Hindlimb muscle (tissue), 1 donor: ENCODE data around the gene LBHD1. TPM values are rescaled to one million over a fixed set of nuclear protein-coding genes. Genes with fewer than 3 reads are reported as not detected.
"Not testable (repeated sequence)": the region's sequence is repeated elsewhere in the genome, so short reads cannot be mapped to it uniquely, and the experiment has no call there.

Source experiments
- DNase-seq: peaks from one replicate; pipeline ENCODE4 v3.0.0-alpha.2; 2013
- polyA plus RNA-seq: library from polyadenylated mRNA; unstranded; fragments of 120-200 nt; gene quantifications from one replicate; pipeline ENCODE4 v1.2.1, GENCODE V29; 2013; ENCODE audit not compliant: insufficient read length

LBHD1 gene
- polyA plus RNA-seq, 1 donor = 7.1 TPM

DNA sequence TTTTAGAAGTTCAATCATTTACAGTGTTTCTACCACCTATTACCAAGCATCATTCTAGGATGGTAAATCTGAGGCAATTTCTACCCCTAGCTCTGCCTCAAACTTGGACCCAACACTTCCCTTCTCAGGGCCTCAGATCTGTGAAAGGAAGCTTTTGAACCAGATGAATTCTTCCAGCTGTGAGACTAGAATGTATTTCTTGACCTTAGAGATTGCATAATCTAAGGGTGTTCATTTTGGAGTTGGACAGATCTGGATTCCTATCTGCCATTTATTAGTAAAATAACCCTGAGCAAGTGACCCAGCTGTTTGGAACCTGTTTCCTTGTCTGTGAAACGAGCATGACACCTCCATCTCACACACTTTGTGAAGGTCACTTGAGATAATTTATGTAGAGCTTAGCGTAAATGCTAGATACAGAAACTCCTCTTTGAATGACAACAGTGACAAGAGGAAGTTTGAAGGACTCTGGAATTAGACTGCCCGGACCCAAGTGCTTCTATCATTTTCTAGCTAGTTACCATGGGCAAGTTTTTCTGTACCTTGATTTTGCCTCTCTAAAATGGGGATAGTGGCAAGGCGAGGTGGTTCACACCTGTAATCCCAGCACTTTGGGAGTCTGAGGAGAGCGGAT, 15.2 kb downstream of the LBHD1 start:
- DNase-seq = no peak

DNA sequence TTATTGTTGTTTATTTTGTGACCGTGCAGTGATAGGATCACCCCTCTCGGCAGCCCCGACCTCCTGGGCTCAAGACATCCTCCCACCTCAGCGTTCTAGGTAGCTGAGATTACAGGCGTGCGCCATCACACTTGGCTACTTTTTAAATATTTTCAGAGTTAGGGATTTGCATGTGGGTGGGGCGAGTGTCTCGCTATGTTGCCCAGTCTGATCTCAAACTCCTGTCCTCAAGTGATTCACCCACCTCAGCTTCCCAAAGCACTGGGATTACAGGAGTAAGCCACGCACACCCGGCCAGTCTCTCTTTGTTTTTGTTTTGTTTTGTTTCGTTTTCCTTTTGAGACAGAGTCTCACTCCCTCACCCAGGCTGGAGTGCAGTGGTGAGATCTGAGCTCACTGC, 17.8 kb downstream of the LBHD1 start:
- no peak for DNase-seq

DNA sequence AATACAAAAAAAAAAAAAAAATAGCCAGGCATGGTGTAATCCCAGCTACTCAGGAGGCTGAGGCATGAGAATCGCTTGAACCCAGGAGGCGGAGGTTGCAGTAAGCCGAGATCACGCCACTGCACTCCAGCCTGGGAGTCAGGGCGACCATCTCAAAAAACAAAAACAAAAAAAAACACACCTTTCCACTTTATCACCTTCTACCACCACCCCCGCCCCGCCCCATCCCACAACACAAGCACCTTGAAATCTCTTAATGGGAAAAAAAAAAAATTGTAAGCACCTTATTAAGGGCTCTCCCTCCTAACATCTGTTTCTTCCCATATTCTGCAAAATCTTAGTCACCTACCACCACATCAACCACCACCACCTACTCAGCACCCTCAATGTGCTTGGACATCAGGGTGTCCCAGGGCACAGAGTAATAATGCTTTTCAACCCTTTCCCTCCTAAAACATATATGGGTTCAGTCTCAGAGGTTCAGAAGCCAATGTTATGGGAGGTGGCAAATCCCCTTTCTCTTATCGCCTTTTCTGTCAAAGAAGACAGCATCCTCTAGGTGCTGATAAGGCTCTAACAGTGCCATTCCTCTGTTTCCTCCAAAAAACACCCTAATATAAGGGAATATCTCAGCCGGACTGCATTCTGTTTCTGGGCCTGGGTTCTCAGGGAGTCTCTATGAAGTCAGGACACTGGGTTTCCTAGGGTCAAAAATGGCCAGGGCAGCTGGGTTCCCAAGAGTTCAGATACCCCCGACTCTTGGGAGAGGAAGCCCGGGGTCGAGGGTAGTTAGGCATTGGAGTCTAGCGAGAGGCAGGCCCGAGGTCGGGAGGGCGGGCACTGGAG, 19.7 kb downstream of the LBHD1 start:
- no peak for DNase-seq

DNA sequence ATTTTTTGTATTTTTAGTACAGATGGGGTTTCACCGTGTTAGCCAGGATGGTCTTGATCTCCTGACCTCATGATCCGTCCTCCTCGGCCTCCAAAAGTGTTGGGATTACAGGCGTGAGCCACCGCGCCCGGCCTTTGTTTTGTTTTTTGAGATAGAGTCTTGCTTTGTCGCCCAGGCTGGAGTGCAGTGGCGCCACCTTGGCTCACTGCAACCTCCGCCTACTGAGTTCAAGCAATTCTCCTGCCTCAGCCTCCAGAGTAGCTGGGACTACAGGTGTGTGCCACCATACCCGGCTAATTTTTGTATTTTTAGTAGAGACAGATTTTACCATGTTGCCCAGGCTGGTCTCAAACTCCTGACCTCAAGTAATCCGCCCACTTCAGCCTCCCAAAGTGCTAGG, 21.8 kb downstream of the LBHD1 start:
- DNase-seq = not testable (repeated sequence)

DNA sequence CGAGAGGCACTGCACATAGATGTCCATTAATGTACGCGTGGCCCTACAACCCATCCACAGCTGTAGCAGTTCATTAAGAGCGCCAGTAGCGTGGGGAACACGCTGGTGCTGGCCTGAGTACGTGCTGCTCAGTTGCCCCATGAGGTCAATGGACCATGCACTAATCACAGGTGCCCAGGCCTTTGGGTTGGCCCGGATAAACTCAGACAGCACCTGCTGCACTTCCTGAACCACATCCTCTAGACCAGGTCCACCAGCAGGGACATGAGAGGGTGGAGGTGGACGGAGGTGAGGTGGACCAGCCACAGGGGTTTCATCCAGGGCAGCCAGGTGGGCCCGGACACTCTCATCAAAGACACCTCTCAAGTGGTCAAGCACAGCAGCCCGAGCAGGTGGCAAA, 22.6 kb downstream of the LBHD1 start:
- DNase-seq = no peak

DNA sequence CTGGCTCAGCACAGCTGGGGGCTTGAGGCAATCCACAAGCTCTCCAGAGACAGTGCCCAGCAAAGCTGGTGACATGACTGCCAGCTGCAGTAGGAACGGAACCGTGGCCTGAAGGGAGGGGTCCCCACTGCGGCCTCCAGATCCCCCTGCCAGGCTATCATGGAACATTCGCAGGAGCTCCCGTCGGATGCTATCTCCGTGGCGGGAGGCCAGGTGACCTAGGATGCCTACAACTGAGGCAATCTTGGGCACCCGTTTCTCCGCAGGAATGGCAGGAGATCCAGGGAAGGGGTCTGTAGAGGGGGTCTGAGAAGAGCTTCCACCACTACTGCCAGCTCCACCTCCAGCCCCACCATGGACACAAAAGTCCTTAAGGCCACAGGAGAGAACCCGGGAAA, 23.1 kb downstream of the LBHD1 start:
- no peak for DNase-seq

DNA sequence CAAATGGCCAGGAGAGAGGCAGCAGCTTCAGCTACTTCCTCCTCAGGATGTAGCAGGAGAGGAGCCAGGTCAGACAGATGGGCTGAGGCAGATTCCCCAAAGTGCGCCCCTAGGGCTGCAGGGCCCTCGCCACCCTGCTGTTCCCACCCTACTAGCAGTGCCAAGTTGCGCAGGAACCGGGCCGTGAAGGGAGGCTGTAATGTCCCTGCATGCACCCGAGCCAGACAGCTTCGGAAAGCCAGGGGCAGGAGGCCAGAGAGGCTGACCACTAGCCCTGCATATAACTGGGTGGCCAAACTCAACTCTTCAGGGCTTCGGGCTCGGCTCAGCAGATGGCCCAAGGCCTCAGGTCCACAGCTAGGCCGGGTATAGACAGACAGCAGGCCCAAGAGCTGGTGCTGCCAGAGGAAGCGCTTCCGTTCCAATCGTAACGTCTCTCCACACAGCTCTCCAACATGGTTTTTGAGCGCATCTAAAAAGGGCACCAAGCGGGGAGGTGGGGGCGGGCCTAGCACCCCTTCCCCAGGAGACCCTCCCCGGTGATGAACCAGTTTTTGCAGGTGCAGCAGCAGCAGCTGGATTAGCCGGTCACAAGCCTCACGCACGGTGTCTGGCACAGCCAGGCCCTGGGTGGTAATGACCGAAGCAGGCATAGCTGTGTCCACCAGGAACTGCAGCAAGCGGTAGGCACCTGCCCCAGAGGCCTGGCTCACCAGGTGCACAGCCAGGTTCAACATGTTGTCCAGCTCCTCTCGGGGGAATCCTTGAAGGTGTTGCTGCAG, 23.7 kb downstream of the LBHD1 start:
- DNase-seq = no peak

DNA sequence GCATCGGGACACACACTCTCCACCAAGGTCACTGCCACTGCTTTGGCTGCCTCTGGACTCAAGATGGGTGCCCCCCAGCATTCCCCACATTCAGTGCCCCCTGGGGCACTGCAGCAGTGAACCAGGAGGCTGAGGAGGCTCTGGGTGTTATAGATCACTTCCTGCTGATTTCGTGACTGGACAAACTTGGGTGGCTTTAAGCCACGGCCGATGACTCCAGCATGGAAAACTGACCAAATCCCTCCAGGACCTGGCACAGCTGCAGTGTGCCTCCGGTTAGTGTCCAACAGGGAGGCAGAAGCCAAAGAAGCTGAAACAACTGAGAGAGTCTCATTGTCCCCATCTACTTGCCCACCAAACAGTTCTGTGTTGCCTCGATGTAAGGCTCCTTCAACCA, 24.5 kb downstream of the LBHD1 start:
- DNase-seq = no peak

DNA sequence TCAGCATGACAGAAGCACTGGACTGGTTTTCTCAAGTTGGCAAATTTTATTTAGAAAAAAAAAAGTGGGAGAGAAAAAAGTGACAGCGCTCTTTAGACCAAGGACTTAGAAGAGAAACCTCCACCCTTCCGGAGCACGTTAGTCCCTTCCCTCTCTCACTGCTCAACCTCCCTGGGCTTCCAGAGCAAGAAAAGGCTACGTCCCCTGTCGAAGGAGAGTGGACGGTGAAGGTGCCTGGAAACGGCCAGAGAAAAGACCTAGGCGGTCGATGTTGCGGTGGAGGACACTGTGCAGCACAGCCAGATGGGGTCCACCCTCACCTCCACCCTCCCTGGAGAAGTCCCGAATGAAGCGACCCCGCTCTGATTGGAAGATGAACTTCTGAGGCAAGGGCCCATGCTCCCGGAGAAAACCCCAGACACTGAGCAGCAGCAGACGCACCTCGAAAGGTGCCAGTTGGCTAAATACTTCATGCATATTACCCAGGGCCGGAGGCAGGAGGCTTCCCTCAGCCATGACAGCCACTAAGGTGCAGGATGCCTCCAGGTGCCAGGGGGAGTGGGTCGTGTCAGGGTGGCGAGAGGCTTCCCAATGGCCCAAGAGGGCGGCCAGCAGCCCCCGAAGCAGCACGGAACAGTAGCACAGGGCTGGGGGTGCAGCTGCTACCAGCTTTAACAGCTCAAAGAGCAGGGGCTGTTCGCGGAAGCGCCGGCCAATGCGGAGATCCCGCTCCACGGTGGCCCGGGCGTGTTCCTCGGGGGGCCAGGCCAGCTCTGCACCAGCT, 25.1 kb downstream of the LBHD1 start:
- no peak for DNase-seq

DNA sequence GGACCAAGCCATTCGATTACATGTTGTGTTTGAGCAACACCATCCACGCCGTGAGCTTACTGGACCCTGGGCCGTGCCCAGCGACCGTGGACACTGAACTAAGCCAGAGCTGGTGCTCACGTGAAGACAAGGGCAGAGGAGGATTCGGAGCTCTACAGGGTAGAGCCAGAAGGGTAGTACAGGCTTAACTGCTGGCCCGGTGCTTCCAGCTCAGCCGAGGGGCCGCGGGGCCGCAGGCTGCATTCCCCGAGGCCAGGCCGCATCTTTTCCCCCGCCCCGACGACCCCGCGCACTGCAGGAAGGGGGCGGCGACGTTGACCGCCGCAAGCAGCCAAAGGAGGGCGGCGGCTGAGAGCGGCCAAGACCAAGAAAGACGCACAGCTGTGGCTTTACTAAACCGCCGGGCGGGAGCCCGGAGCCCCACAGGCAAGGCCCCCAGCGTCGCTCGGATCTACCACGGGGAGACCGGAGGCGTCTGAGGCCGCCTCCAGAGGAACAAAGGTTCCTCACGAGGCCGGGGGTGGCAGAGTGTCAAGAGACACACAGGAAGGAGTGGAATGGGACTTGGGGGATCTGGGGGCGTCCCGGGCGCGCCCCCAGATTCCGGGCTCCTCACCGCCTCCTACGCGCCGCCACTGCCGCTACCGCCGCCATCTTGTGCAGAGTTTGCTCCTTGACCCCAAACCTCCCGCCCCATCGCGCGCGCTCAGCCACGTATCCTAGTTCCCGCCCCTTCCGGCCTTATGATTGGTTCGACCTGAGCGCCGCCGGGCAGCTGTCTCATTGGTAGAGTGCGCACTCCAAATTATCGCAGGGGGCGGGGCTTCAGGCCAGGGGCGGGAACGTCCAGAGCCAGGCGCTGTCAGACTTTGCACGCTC, 25.9 kb downstream of the LBHD1 start, which contains the start of gene GANAB:
GANAB (minus strand) TSS at position 668 of the 879 bp plus-strand sequence; CDS start at position 654, 14 bp downstream.
- DNase-seq = peak; percentile 98

DNA sequence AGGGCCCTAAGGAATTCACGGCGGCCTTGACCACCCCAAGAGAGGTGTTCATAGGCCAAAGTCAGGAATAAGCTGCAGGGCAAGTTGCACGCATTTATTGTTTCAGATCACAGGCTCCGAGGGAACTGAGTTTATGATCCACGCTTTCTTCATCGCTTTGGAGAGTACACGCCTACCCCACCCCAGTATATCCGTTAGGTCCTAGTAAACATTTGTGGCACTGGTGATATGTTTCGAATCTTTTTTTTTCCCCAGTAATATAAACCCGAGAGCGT, 26.5 kb downstream of the LBHD1 start:
- DNase-seq = no peak

DNA sequence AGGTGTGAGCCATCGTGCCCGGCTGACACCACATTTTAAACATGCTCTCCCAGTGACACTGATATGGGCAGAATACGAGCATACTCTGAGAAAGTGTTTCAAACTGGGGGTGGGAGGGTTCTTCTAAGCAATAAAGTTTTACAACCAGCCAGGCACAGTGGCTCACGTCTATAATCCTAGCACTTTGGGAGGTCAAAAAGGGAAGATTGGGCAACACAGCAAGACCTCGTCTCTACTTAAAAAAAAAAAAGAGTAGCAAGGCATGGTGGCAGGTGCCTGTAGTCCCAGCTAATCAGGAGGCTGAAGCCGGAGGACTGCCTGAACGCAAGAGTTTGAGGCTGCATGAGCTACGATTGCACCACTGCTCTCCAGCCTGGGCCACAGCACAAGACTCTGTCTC, 27.8 kb downstream of the LBHD1 start:
- DNase-seq = no peak

DNA sequence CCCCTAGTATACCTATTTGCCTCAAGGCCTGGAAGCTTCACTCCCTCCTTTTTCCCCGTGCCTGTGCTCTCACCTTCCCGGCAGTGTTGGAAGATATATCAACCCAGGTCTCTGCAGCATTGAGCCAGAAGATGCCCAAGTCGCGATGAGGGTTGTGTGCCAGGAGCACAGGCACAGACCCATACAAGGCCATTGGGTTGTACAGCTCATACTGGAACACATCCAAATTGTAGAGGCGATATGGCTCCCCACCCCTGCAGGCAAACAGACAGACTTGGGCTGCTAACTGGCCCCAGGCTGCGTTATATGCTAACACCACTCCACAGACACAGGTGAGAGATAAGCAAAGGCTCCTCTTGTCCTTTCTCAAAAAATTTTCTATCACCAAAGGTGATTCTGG, 39.6 kb downstream of the LBHD1 start:
- DNase-seq = no peak

DNA sequence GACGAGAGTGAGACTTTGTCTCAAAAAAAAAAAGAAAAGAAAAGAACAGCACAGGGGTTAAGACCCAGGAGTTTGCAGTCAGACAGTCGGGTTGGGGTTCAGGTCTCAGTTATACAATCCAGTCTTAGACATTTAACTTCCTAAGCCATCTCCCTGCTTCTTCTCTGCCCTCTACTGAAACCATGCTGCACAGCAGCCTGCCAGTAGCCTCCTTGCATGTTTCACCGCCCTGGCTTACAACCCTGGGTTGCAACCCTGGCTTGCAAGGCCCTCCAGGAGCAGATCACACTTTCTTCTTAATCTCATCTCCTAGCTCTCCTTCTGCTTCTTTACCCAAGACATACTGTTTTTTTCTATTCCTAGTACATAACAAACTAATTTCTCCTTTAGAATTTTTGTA, 44.4 kb downstream of the LBHD1 start:
- no peak for DNase-seq

DNA sequence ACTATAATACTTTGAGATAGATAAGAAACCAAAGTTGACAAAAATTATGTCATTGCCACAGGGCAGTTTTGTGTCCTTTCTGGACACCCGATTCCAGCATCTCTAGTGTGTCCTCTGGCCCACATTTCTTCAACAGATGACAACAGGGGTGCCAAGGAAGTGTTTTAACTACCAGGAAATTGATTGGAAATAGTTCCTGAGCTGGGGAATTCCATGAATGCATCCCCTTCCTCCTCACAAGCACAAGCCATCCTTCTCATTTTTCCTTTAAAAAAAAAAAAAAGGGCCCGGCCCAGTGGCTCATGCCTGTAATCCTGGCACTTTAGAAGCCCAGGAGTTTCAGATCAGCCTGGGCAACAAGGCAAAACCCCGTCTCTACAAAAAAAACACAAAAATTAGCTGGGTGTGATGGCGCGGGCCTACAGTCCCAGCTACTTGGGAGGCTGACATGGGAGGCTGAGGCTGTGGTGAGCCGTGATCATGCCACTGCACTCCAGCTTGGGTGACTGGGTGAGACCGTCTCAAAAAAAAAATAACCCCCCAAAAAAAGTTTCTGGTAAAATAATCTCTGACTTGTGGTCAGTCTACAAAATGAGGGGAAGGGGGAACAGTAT, 49.5 kb downstream of the LBHD1 start:
- DNase-seq = no peak

DNA sequence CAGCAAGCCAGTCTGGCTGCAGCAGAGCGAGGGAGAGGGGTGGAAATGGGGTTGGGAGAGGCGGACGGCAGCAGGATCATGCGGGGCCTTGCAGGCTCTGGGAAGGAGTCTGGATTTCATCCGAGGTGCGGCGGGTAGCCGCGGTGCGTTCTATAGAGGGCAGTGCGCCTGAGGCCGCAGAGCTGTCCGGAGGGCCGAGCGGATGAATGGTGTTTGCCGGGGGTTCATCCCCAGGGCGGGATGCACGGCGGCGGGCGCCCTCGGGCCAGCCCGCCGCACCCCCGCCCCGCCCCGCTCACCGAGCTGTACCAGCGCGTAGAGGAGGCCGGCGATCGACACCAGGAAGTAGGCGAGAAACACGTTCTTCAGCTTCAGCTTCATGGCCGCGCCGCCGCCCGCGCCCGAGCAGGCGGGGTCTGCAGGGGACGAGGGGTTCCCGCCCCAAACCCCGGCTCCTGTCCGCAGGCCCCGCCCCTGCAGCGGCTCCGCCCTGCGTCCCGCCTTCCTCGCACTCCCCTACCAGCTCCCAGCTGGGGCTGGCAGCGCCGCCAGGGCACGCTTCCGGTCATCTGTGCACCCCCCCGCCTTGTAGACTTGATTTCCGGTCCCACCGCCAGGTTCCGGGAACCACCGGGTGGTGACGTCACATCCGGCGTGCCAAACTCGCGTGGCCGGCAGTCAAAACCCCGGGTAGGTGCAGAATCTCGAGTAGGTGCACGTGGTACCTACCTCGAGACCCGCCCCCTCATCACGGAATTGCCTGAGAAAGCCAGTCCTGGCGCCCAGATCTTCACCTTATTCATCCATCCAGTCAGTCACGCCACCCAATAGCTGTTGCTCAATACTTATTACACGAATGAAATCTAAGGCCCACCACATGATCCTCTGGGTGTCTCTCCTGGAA, 50.2 kb downstream of the LBHD1 start, which contains the start of gene B3GAT3:
B3GAT3 (minus strand) TSS at position 420 of the 904 bp plus-strand sequence; CDS start at position 381, 39 bp downstream.
- peak; percentile 96 for DNase-seq

DNA sequence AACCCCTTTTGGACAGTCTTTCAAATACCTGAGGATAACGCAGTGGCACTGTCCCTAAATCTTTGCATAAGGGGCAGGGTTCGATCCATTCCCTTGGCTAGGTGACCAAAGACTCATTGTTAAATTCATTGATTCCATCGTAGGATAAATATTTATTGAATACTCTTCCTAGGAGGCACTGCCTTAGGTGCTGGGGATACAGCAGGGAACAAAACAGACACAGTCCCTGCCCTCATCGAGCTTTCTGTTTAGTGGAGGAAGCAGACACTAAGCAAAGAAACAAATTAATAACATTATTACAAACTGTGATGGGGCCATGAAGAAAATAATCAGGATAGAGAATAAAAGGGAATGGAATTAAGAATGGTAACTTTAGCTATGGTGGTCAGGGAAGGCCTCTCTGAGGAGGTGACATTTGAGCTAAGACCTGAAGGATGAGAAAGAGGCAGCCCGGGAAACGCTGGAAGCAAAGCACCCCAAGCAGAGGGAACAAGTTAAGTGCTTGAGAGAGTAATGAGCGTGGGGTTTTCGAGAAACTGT, 51.0 kb downstream of the LBHD1 start:
- DNase-seq = no peak

DNA sequence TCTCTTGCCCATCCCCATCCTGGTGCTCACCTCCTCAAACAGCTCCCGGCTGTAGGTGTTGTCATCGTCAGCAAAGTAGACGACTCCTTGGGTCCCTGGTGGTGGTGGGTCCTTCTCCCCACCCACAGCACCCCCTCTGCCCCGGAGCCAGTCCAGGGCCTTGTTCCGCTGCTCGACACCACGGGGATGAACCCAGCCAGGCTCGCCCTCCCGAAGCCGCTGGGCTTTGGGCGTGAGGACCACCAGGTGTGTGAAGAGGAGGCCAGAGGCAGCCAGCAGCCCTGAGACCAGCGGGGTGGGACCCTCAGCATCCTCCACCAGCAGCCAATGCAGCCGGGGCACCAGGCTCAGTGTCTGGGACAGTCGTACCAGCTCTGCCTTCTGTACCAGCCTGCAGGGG, 55.1 kb downstream of the LBHD1 start:
- not testable (repeated sequence) for DNase-seq

DNA sequence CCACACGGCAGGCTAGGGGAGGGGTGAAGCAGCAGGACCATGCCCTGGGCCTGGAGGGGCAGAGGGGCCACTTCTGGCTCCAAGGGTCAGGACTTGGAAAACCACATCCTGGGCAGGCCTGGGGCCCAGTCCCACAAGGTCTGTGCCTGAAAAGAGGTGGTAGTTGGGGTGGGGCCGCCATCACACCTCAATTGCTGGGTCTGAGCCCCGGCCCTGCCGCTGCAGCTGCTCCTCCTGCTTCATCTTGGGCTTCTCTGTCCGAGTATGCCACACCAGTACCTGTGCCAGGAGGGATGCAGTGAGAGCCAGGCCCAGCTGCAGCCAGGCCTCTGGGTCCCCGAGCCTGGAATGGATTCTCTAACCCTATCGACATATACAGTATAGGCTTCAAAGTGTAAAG, 56.5 kb downstream of the LBHD1 start:
- no peak for DNase-seq

DNA sequence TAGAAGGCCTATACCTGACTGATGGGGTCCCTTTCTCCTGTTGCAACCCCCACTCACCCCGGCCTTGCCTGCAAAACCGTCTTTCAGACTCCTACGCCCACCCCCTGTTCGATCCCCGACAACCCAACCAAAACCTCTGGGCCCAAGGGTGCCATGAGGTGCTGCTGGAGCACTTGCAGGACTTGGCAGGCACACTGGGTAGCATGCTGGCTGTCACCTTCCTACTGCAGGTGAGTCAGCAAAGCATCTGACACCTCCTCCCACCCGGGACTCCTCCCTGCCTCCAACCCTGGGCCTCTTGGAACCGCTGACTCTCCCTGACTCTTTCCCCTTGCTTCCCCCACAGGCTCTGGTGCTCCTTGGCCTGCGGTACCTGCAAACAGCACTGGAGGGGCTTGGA, 57.8 kb downstream of the LBHD1 start:
- DNase-seq = no peak
